ENCODE data around the gene CDC42EP3. TPM values are rescaled to one million over a fixed set of nuclear protein-coding genes. Genes with fewer than 3 reads are reported as not detected.

Gene CDC42EP3
- polyA plus RNA-seq, 3 donors, result 51.5 to 58.3 (median 55.7) TPM

DNA sequence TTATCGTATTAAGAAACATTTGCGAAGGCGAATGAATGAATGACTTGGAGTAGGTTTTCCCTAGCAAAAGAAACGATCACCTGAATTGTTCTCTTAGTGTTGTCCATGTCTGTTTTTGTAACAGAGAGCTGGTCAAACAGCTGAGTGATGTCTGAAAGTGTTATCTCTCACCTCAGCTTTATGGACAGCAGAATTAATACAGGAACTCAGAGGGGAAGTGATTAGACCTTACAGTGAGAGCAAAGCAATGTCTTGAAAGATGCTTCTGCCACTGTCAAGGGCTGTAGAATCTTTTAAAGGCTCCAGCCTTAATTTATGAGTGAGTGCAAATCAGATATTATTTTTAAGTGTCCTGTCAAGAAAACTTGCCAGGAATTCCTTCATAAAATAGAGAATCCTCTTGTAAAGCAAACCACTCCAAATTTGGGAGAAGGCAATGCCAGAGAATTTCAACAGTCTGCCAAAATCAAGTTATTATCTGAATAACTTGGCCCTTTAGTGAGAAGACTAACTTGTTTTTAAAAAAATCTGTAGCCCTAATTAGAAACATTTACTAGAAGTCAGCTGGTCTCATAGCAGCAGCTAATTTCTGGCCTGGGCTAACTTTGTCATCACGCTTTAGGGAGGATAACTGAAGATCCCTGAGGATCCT is 60.7 kb downstream of the CDC42EP3 start:
- DNase-seq (ENCODE audit: extremely low read depth in 1 of 11, low read depth in 9 of 11, low spot score in 4 of 11), result peak in 3 of 11 donors; percentile 25 to 35 (median 34)

GRCh38 chr2:37609782-37610181 is 61.7 kb downstream of the CDC42EP3 start:
- no peak for DNase-seq (ENCODE audit: extremely low read depth in 1 of 11, low read depth in 9 of 11, low spot score in 4 of 11)

GRCh38 chr2:37604716-37605115 is 66.7 kb downstream of the CDC42EP3 start:
- DNase-seq (ENCODE audit: extremely low read depth in 1 of 11, low read depth in 9 of 11, low spot score in 4 of 11), result no peak

DNA sequence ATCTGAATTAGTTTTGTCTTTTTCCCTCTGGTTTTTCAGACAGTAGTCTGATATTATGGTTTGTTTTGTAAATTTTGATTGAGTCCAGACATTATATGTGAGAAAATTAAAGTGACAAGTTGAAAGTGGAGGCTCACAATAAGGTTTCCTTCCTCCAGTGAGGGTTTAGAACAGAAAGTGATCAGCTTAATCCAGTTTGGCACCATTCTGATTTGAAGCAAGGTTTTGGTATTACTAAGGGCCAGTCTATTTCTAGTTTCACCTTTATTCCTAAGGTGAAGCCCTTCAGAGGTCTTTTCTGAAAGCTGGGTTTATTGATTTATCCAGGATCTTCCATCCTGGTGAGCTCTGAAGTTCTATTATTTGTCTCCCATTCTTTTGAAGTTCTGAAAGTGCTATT is 68.7 kb downstream of the CDC42EP3 start:
- DNase-seq (ENCODE audit: extremely low read depth in 1 of 11, low read depth in 9 of 11, low spot score in 4 of 11), result no peak

GRCh38 chr2:37602040-37602439 is 69.4 kb downstream of the CDC42EP3 start:
- DNase-seq (ENCODE audit: extremely low read depth in 1 of 11, low read depth in 9 of 11, low spot score in 4 of 11), result no peak

- no peak for DNase-seq (ENCODE audit: extremely low read depth in 1 of 11, low read depth in 9 of 11, low spot score in 4 of 11)
Observed at GRCh38 chr2:37601569-37601968, 69.9 kb downstream of the CDC42EP3 start.

- DNase-seq (ENCODE audit: extremely low read depth in 1 of 11, low read depth in 9 of 11, low spot score in 4 of 11), result no peak
Observed at GRCh38 chr2:37600735-37601134, 70.7 kb downstream of the CDC42EP3 start.

DNA sequence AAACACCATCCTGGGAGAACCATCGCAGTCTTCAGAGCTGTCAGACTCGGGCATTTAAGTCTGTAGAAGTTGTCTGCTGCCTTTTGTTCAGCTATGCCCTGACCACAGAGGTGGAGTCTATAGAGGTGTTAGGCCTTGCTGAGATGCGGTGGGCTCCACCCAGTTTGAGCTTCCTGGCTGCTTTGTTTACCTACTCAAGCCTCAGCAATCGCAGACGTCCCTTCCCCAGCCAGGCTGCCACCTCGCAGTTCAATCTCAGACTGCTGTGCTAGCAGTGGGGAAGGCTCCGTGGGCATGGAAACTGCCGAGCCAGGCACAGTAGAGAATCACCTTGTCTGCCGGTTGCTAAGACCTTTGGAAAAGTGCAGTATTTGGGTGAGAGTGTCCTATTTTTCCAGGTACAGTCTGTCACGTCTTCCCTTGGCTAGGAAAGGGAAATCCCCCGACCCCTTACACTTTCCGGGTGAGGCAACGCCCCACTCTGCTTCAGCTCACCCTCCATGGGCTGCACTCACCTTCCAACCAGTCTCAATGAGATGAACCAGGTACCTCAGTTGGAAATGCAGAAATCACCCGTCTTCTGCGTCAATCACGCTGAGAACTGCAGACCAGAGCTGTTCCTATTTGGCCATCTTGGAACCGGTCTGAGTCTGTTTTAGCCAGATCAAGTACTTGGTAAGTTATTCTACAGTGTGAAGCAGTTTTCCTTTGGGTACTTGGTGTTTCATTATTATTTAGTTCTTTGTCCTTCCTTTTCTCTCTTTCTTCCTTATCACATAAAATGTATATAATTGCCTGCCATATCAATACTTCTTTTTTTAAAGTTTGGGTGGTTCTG is 71.5 kb downstream of the CDC42EP3 start:
- DNase-seq (ENCODE audit: extremely low read depth in 1 of 11, low read depth in 9 of 11, low spot score in 4 of 11), result no peak

DNA sequence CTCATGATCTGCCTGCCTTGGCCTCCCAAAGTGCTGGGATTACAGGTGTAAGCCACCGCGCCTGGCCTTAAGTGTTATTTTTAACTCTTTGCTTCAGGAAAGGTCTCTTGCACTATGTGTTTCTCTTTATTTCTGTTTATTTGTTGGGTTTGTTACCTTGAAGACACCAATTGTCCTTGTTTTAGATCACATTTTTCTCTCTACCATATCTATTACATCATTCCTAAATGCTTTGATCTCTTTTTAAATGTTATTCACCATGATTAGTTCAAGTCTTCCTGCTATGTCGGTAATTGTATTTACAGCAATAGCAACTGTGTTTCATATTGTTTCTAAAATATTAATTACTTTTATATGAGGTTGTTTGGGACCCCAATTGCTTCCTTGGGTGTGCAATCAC is 77.7 kb downstream of the CDC42EP3 start:
- DNase-seq (ENCODE audit: extremely low read depth in 1 of 11, low read depth in 9 of 11, low spot score in 4 of 11), result no peak

DNA sequence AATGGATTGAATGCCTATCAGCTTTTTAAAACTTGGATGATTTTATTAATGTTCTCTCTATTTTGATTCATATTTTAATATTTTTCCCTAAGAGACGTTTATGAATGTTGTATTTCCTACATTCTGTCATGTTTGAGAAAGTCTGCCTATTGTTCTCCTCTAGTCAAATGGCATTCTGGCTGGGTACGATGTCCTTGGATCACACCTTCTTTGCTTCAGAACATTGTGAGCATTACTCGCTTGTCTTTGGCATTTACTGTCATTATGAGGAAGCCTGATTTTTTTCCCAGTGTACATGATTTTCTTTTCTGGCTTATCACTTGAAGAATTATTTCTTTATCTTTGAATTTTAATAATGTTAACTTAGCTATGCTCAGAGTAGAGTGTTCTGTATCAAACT is 78.4 kb downstream of the CDC42EP3 start:
- DNase-seq (ENCODE audit: extremely low read depth in 1 of 11, low read depth in 9 of 11, low spot score in 4 of 11), result no peak
